ENCODE data around the gene PSMC4.

- TF ChIP-seq CTCF (IDR thresholded peaks at IDR 0.05) (no peak), POLR2A (IDR thresholded peaks at IDR 0.05) (no peak)
Observed at GRCh38 chr19:39987167-39987566, 16.2 kb downstream of the PSMC4 start.

Data from lower leg skin (tissue), 3 donors.